ENCODE results near the gene IFI35. TPM values are rescaled to one million over a fixed set of nuclear protein-coding genes. Genes with fewer than 3 reads are reported as not detected.
"Not testable (repeated sequence)": the region's sequence is repeated elsewhere in the genome, so short reads cannot be mapped to it uniquely, and the experiment has no call there.

The IFI35 gene
- total RNA-seq, 1 donor from 2014 or later: 15.0 TPM

DNA sequence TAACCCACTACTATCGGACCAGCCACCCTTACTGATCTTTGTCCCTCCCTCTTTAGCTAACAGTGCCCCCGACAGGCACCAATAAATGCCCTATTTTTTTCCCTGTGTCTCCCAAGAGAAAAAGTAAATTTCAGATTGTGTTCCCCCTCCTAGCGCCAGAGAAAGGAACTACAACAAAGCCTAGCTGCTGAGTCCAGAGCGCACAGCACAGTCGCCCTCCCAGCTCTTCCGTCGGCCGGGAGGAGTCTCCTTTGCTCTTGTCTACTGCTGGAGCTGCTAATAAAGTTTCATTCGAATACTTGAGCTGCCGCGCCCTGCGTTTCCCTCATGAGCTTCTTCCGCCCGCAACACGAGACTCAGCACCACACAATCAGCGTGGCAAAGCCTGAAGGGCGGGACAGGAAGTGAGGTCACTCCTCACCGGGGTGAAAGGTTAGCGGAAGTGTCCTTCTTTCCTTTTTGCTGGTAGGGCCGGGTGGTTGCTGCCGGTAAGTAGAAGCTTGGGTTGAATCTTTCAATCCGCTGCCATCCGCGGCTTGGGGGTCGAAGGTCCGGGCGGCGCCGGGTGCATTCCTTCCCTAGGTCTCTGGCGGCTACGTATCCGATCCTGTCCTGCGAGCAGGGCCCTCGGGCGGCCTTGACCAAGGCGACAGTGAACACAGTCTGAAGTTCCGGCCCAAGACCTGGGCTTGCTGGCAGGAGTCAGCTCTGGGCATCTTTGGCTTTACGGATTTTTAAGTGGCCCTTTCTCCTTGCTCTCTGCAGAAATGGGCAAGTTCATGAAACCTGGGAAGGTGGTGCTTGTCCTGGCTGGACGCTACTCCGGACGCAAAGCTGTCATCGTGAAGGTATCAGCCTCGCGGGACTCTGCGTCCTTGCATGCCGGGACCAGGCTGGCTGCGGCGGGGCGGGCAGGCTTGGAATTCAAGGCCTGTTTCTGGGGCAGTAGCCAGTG, 8.3 kb upstream of the IFI35 start, which contains the start of gene RPL27:
Gene RPL27 (plus strand): TSS at position 436 of the 955 bp plus-strand sequence. CDS start 332 bp downstream, at position 768.
- DNase-seq (ENCODE audit: low read depth, low spot score): peak; percentile 100

DNA sequence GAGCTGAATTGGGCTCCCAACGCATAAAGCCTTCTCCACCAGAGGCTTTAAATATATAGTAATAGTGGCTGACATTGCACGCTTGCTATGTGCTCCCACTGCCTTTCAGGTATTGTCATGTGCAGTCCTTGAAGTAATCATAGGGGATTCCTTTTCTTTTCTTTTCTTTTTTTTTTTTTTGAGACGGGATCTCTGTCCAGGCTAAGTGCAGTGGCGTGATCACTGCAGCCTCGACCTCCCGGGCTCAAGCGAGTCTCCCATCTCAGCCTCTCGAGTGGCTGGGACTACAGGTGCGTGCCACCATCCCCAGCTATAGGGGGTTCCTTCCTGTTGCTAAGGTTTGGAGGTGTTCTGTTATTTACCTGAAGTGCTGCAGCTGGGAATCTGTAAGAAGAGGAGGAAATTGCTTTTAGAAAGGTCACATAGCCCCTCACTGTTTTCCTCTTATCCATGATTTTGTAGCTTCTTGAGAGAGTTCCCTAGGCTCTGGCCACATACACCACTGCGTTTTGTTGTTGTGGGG, 7.5 kb upstream of the IFI35 start:
- no peak for DNase-seq (ENCODE audit: low read depth, low spot score)

DNA sequence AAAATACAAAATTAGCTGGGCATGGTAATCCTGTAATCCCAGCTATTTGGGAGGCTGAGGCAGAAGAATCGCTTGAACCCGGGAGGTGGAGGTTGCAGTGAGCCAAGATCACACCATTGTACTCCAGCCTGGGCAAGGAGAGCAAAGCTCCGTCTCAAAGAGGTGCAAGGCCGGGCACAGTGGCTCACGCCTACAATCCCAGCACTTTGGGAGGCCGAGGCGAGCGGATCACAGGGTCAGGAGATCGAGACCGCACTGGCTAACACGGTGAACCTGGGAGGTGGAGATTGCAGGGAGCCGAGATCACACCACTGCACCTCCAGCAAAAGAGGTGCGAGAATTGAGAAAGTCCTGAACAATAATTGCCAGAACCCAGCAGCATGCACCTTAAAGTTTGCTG, 5.7 kb upstream of the IFI35 start:
- not testable (repeated sequence) for DNase-seq (ENCODE audit: low read depth, low spot score)

DNA sequence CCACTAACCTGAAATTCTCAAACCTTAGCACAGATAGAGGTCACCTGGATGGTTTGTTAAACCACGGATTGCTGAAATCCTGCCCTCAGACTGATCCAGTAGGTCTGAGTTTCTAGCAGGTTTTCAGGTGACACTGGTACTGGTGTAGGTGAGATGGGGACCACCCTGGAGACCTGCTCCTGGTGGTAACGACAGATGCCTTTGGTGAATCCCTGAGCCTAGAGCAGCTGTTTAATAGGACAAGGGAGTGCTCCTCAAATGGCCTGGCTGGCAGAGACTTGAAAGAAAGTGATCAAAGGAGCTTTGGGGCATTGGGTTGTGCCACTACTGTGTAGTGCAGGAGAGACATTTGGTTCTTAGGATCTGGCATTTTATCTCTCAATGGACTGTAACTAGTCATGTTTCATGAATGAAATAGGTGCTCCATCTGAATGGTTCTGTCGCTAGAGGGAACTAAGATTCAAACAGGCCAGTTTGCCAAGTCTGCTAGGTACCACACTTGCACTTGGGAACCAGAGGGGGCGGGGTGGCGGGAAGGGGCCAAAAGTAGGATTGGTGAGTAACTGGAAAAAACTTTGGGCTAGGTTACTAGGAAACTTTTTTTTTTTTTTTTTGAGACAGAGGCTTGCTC, 2.9 kb upstream of the IFI35 start:
- DNase-seq (ENCODE audit: low read depth, low spot score): no peak

DNA sequence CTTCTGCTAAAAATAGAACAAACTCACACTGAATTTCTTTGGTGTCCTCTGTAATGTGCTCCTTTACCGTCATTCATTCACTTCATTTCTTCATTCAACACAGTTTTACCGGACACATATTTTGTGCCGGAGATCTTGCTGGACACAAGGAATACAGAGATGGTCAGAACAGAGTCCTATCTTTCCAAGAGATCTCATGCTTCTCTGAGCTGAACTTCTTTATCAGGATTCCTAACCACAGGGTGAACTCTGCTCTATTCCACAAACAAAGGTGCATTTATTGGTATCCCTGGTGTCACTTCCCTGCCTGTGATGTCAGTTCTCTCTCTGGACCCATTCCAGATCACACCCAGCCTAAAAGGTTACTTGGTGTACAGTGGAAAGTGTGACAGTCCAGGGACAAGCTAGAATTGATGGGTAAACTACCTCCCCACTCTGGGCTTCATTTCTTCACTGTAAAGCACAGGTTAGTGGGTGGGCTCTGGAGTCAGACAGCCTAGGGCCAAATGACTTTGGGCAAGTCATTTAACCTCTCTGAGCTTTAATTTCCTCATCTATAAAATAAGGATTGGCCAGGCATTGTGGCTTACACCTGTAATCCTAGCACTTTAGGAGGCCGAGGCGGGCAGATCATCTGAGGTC, 4.2 kb downstream of the IFI35 start:
- no peak for DNase-seq (ENCODE audit: low read depth, low spot score)

DNA sequence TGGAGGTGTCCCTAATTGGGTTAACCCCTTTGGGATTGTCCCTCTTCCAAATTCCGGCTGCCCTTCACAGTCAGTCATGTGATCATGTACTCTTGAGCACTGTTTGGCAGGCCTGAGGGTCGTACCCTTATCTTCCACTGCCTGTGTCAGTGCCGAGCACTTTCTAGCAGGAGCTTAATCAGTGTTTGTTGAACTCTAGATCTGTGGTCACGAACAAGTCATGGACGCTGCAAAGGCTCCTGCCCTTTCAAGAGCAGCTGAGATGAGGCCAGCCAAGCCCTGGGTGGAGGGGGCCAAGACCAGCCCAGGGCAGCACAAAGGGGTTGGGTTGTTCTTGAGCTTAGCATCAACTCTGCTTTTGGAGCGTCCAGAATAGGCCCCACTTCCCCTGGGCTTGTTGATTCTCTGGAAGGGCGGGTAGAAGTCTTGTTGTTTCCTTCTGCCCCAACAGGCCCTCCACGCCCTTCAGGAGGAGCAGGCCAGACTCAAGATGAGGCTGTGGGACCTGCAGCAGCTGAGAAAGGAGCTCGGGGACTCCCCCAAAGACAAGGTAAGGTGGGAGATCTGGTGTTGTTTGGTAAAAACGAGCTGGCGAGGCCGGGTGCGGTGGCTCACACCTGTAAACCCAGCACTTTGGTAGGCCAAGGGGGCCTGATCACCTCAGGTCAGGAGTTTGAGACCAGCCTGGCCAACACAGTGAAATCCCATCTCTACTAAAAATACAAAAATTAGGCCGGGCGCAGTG, 5.3 kb downstream of the IFI35 start:
- no peak for DNase-seq (ENCODE audit: low read depth, low spot score)

DNA sequence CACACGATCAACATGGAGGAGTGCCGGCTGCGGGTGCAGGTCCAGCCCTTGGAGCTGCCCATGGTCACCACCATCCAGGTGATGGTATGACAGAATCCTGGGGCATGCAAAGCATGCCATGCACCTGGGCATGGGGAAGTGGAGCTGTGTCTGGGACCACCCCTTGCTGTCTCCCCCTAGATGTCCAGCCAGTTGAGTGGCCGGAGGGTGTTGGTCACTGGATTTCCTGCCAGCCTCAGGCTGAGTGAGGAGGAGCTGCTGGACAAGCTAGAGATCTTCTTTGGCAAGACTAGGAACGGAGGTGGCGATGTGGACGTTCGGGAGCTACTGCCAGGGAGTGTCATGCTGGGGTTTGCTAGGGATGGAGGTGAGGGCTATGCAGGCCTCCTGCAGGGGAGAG, 6.7 kb downstream of the IFI35 start:
- DNase-seq (ENCODE audit: low read depth, low spot score): no peak

DNA sequence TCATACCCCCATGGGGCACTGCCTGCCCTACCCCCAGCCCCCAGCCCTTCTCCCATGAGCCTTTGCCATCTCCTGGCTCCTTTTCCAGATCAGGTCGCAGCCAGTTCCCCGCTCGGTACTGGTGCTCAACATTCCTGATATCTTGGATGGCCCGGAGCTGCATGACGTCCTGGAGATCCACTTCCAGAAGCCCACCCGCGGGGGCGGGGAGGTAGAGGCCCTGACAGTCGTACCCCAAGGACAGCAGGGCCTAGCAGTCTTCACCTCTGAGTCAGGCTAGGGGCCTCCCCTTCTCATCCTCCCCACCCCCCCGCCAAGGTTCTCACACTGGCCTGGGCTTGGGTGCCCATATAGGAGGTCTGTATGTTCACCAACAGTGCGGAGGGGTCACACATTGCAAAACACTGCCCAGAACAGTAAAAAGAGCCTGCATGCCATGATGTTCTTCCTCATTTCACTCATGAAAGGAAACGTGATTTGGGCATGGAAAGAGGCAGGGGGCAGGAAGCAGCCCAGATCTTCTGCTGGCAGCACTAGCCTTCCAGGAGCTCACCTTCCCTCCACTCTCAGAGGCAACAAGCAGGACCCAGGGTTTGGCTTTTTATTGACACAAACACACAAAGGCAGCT, 7.5 kb downstream of the IFI35 start:
- no peak for DNase-seq (ENCODE audit: low read depth, low spot score)

DNA sequence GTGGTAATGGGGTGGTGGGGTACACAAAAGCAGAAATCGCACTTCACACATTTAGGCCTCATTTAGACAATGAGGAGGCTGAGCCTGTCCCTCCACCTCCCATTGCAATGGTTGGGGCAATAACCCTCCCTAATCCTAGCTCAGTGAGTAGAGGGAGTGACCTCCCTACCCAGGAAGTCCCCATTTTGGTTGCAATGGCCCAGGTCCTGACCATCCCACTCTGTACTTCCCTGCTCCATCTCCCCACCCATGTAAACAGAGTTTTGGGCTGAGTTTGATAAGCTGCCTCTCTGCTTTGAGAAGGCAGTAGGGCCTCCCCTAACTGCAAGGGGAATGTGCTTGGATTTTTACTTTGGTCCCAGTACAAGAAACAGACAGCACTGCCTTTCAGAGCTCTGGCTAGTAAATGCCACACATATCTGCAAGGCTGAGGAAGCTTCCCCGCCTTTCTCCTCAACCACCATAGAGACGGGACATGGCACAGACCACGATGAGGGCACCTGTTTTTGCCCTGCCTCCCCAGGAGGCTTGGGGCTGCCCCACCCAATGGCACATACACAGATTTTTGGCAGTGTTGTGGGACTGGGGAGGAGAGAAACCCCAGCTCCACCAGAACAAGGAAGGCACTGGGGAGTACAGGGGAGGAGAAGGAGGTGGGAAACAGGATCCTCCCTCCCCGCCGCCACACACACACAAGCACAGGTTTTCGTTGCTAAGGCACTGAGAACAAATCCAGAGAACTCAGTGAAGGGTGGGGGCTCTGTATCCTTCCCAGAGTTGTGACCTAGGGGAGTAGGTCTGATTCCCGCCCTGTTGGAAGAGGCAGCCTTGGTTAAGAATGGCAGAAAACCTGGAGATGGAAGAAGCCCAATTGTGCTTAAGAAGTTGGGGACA, 8.3 kb downstream of the IFI35 start:
- DNase-seq (ENCODE audit: low read depth, low spot score): no peak

DNA sequence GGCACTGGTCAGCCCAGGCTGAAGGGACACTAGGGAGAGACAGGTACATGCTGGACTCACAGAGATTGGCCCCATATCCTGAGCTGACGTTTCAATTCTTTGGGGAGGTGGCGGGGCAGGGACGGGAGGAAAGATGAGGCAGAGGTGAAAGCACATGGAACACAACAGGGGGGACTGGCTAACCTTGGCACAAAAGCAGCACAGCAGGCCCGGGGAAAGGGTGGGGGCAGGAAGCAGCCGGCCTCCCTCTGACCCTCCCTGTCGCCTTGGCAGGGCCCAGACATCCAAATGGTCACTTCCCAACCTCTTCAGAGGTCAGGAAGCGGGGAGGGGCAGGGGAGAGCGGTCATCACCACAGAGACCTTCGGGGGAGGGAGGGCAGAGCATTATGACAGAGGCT, 9.0 kb downstream of the IFI35 start:
- DNase-seq (ENCODE audit: low read depth, low spot score): peak; percentile 32

DNA sequence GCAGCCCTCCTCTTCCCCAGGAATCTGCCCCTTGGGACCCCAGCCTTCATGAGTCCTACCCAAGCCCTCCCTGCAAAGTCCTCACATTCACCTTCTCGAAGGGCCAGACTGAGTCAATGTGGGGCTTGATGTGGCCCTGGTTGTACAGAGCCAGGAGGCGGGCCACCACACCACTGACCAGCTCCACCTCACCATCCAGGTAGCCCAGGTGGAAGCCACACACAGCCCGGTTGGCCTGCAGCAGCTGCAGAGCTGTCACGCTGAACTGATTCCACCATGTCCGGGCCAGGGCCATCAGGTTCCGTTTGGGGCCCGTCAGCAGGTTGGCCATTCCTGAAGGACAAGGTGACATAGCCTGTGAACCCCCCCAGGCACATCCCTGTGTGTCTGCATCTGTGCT, 9.6 kb downstream of the IFI35 start:
- DNase-seq (ENCODE audit: low read depth, low spot score): no peak

DNA sequence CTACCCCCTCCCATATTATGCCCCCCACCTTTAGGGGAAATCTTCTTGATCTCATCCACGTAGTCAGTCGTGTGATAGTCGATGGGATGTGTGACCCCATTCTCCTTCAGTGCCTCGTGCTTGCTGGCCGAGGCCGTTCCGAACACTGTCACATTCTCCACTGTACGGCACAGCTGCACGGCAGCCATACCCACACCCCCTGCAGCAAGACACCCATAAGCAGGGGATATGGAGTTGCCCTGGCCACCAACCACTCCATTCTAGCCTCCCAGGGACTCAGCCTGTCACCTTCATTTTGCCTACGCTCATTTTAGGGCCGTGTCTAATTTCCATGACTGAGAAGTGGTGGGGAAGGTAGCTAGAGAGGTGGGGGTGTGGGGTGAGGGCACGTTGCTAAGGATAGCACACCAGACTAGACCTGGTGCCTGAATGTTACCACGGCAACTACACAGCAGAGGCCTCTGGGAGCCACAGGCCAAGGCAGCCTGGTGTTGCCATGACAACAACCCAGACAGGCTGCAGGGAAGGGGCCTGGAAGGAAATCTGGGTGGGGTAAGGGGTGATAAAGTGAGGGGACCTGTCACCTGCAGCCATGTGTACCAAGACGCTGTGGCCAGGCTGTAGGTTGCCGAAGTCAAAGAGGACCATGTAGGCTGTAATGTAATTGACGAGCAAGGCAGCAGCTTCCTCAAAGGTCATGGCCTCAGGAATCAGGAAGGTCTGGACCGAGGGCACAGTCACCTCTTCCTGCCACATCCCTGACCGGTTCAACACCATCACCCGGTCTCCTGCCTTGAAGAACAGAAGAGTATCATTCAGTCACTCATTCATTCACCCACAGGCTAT, 11.6 kb downstream of the IFI35 start:
- DNase-seq (ENCODE audit: low read depth, low spot score): no peak

DNA sequence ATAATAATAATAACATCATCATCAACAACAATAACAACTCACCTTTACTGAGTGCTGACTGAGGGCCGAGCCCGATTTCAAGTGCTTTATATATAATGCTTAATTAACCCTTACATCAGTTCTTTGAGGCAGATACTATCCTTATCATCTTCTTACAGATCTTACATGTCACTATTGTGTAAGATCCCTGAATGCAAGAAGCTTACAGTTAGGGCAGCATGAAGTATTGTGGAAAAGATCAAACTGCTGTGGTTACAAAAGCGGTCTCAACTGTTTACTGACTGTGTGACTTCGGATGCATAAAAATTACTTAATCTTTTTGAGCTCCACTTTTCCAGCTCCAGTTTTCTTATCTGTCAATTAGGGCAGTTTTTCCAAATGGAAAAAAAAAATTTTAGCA, 12.3 kb downstream of the IFI35 start:
- DNase-seq (ENCODE audit: low read depth, low spot score): no peak

DNA sequence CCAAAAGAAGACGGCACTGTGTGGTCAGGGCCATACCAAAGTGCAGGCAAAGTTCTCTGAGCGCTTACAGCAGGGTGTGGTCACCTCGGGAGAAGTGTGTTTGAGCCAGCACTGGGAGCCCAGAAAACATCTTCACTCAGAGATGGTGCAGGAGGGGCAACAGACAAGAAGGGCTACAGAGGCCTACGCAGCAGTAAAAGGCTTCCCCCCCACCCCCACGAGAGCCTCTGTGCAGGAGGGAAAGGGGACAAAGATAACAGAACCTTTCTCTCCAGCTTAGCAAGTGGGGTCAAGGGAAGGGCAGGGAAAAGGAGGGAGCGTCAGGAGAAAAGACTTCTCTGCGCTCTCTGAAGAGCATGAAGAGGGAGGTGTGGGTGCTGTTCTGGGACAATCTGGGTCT, 12.8 kb downstream of the IFI35 start:
- no peak for DNase-seq (ENCODE audit: low read depth, low spot score)

DNA sequence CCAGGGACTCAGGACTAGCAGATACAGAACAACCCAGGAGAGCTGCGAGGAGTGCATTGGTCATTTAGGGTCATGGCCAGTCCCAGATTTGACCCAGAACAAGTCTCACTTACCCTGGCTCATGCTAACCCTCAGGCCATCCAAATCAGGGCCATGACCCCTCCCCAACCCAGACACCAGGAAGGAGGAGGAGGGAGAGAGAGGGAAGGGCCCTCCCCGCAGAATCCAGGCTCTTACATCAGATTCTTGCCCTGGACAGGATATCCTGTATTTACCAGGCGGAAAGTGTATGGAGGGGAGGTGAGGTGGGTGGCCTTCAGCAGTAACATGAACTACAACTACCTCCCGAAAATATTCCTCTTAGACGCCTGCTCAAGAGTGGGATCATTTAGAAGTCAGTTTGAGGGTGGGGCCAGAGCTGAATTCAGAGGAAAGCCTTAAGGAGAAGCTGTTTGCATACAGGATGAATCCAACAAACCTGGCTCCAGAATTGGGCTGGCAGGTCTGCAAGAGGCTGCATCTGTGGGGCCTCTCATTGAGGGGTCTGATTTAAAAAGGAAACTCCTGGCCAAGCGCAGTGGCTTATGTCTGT, 13.5 kb downstream of the IFI35 start:
- no peak for DNase-seq (ENCODE audit: low read depth, low spot score)

DNA sequence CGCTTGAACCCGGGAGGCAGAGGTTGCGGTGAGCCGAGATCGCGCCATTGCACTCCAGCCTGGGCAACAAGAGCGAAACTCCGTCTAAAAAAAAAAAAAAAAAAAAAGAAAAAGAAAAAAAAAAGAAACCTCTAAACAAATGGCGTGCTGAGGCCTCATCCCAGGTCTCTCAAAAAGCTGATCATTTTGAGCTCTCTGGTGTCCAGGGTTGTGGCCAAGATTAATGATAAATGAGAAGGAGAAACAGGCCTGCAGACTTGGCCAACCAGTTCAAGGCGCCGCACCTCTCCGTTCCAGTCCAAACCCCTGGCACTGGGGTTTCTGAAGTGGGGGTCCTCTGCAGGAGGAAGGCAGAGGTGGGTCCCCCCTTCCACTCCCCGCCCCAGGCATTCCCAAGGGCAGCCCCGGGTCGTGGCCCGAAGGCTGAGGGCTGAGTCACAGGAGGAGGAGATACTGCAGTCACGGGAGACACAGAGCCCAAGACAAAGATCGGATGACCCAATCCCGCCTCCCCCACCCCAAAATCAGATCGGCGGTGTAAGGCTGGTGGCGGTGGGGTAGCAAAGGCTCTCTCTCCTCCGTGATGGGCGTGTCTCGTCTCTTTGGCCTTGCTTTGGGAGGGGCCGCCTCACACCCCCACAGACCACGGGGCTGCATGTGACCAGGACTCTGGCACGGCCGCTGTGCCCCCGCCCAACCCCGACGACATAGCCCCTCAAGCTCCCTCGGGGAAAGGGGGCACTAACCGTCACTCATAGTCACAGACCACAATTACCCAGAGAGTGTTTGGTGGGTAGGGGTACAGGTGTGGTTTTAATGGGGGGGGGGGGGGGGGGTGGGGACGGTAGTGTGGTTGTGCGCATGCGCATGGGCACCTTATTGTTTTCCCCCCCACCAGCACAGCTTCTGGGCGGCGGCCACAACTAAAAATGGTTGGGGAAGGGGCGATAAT, 14.5 kb downstream of the IFI35 start:
- no peak for DNase-seq (ENCODE audit: low read depth, low spot score)
